ENCODE data around the gene H2AZ2. TPM values are rescaled to one million over a fixed set of nuclear protein-coding genes. Genes with fewer than 3 reads are reported as not detected.

Gene H2AZ2
- total RNA-seq, 4 donors from 2014 or later, result 99.6 to 418 (median 115) TPM

DNA sequence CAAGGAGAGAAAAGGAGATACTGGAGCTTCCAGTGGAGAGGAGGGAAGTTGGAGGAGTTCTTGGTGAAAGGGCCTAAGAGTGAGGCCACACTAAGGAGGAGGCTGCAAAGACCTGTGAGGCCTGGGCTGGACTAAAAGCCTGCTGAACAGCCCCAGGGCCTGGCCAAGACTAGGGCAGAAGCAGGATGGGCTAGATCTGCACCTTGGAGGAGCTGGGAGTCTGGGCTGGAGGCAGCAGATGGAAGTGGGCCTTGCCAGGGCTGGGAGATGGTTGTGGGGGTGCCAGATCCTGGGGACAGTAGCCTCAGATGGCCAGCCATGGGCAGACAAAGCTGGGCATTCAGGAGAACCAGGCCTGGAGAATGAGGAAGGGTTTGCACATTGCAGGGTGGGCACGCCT, 43.9 kb upstream of the H2AZ2 start:
- Histone ChIP-seq H3K4me1 (no peaks in the 10 kb centered on the region), H3K9me3 (no peaks in the 10 kb centered on the region), H3K27me3 (no peaks in the 10 kb centered on the region), H3K36me3 (no peaks in the 10 kb centered on the region), H3K27ac (no peak overlapping the region), H3K4me3 (no peak overlapping the region)
- in situ Hi-C loops (cut with MboI; ENCODE audit: low pct_ligation_motif_present in 1 of 4, low pct_unique_long_range_greater_than_20kb in 1 of 4, low sequenced_read_pairs in 3 of 4), result no loop called here
- DNase-seq, result no peak
- intact Hi-C loops (cut with DNase I; ENCODE audit: low total_unique reads), result no loop called here
- TF ChIP-seq POLR2A (IDR thresholded peaks at IDR 0.05) (no peak), CTCF (IDR thresholded peaks at IDR 0.05) (no peak), EP300 (IDR thresholded peaks at IDR 0.05; ENCODE audit: low read depth) (no peak), POLR2AphosphoS5 (IDR thresholded peaks at IDR 0.05) (no peak)
- WGBS, 2 donors (ENCODE audit: low coverage in 1 of 2), result 84% methylated on average over 1 of the region's 1 CpG; no CpG with 5 or more reads in 1 of the 2 donors

DNA sequence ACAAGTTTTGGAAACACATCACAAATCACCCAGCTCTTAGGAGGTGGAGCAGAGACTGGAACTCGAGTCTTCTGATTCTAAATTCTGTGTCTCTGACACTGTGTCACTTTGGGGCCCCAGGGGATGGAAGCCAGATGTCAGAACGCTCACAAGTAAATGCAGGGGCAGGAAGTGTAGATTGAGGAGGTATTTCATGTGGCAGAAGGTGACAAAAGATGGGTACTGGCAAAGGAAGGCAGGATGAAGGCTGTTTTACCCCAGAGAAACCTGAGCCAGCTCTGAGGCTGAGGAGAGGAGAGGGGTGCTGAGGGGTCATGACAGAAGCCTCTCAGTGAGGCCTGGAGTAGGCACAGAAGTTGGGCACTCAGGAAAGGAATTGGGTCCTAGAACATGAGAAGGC, 43.5 kb upstream of the H2AZ2 start:
- no peak for DNase-seq
- H3K27me3 ChIP-seq, result no peaks in the 10 kb centered on the region
- 41 to 62% methylated on average over 2 of the region's 2 CpGs for WGBS, 2 donors (ENCODE audit: low coverage in 1 of 2)
- TF ChIP-seq POLR2A (IDR thresholded peaks at IDR 0.05), result no peak
- TF ChIP-seq CTCF (IDR thresholded peaks at IDR 0.05), result no peak
- TF ChIP-seq EP300 (IDR thresholded peaks at IDR 0.05; ENCODE audit: low read depth), result no peak
- TF ChIP-seq POLR2AphosphoS5 (IDR thresholded peaks at IDR 0.05), result no peak
- peaks cover 0 to 3% (median 1%) of the 10 kb centered on the region in 4 donors for H3K4me1 ChIP-seq
- H3K27ac ChIP-seq, result no peak overlapping the region
- in situ Hi-C loops (cut with MboI; ENCODE audit: low pct_ligation_motif_present in 1 of 4, low pct_unique_long_range_greater_than_20kb in 1 of 4, low sequenced_read_pairs in 3 of 4), result no loop called here
- intact Hi-C loops (cut with DNase I; ENCODE audit: low total_unique reads), result no loop called here
- no peaks in the 10 kb centered on the region for H3K36me3 ChIP-seq
- no peak overlapping the region for H3K4me3 ChIP-seq
- H3K9me3 ChIP-seq, result no peaks in the 10 kb centered on the region

- Histone ChIP-seq H3K27ac (no peak overlapping the region), H3K36me3 (no peaks in the 10 kb centered on the region), H3K9me3 (no peaks in the 10 kb centered on the region), H3K4me1 (peaks cover 0 to 13% (median 9%) of the 10 kb centered on the region in 4 donors), H3K4me3 (no peak overlapping the region), H3K27me3 (no peaks in the 10 kb centered on the region)
- DNase-seq, result no peak
- intact Hi-C loops (cut with DNase I; ENCODE audit: low total_unique reads) (no loop called here), in situ Hi-C loops (cut with MboI; ENCODE audit: low pct_ligation_motif_present in 1 of 4, low pct_unique_long_range_greater_than_20kb in 1 of 4, low sequenced_read_pairs in 3 of 4) (no loop called here)
- TF ChIP-seq CTCF (IDR thresholded peaks at IDR 0.05), result no peak
- no peak for TF ChIP-seq POLR2A (IDR thresholded peaks at IDR 0.05)
- no peak for TF ChIP-seq POLR2AphosphoS5 (IDR thresholded peaks at IDR 0.05)
- no peak for TF ChIP-seq EP300 (IDR thresholded peaks at IDR 0.05; ENCODE audit: low read depth)
- WGBS, 2 donors (ENCODE audit: low coverage in 1 of 2), result 79 to 92% methylated on average over 3 to 5 of the region's 5 CpGs
Observed at GRCh38 chr7:44889086-44889781, 41.3 kb upstream of the H2AZ2 start.

- in situ Hi-C loops (cut with MboI; ENCODE audit: low pct_ligation_motif_present in 1 of 4, low pct_unique_long_range_greater_than_20kb in 1 of 4, low sequenced_read_pairs in 3 of 4), result no loop called here
Observed at GRCh38 chr7:44887293-44887692, 39.4 kb upstream of the H2AZ2 start.

More at GRCh38 chr7:44887293-44887692, 39.4 kb upstream of the H2AZ2 start:
- intact Hi-C loops (cut with DNase I; ENCODE audit: low total_unique reads), result no loop called here
- DNase-seq, result no peak
- TF ChIP-seq POLR2AphosphoS5 (IDR thresholded peaks at IDR 0.05), result no peak
- TF ChIP-seq POLR2A (IDR thresholded peaks at IDR 0.05), result no peak
- Histone ChIP-seq H3K4me3 (no peak overlapping the region), H3K36me3 (no peaks in the 10 kb centered on the region), H3K27ac (no peak overlapping the region), H3K4me1 (peaks cover 12 to 32% (median 28%) of the 10 kb centered on the region in 4 donors), H3K27me3 (no peaks in the 10 kb centered on the region), H3K9me3 (no peaks in the 10 kb centered on the region)
- 80 to 83% methylated on average over 5 to 6 of the region's 6 CpGs for WGBS, 2 donors (ENCODE audit: low coverage in 1 of 2)
